Upper lobe of left lung (tissue), 4 donors: ENCODE data around the gene VAC14.
A peak's percentile ranks its signal among the peaks of the same experiment; 100 is the strongest.

Source experiments
- EP300 ChIP-seq, 4 donors: sonication (generic); formaldehyde crosslinking; IDR thresholded peaks; one replicate each; pipeline ENCODE4 v1.5.1; 2017; ENCODE audit warnings: antibody characterized with exemption in 4 of 4, control low read depth in 2 of 4
- TF ChIP-seq, protein P1 (sequence below), 6 experiments: fragments of 450-650 bp in 4 of 6; fragments of 200-600 bp in 2 of 6; sonication (generic) in 2 of 6; IDR thresholded peaks; one replicate each; pipeline ENCODE4 v1.5.1; 2016 to 2019; ENCODE audit warnings: antibody characterized with exemption in 6 of 6

DNA sequence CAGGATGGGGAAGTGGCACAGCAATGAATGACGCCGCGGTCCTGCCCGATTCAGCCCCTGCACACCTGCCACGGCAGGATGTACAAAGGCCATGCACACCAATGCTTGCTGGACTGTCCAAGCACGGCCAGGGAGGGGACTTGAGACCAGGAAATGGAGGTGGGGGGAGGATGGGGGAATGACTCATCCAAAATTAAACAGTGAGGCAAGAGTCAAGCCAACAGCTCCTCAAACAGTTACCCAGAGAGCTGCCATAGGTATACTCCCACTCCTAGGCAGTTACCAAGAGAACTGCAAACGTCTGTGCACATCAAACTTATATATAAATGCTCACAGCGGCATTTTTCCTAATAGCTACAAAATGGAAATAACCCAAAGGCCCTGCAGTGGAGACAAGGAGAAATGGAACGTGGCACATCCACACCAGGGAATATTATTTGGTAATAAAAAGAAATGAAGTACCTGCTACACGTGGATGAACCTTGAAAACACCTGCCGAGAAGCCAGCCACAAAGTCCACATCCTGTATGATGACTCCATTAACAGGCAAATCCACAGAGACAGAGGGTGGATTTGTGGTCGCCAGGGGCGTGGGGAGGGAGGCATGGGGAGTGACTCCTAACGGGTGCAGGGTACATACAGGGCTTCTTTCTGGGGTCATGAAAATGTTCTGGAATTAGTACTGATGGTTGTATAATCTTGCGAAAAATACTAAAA, 54.1 kb downstream of the VAC14 start:
- TF ChIP-seq, protein P1, sequence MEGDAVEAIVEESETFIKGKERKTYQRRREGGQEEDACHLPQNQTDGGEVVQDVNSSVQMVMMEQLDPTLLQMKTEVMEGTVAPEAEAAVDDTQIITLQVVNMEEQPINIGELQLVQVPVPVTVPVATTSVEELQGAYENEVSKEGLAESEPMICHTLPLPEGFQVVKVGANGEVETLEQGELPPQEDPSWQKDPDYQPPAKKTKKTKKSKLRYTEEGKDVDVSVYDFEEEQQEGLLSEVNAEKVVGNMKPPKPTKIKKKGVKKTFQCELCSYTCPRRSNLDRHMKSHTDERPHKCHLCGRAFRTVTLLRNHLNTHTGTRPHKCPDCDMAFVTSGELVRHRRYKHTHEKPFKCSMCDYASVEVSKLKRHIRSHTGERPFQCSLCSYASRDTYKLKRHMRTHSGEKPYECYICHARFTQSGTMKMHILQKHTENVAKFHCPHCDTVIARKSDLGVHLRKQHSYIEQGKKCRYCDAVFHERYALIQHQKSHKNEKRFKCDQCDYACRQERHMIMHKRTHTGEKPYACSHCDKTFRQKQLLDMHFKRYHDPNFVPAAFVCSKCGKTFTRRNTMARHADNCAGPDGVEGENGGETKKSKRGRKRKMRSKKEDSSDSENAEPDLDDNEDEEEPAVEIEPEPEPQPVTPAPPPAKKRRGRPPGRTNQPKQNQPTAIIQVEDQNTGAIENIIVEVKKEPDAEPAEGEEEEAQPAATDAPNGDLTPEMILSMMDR (IDR thresholded peaks at IDR 0.05), result no peak
- TF ChIP-seq EP300 (IDR thresholded peaks at IDR 0.05), result peak in 2 of 4 donors; percentile 52 to 68
